ENCODE results near the gene CYB561D1.

- TF ChIP-seq CTCF (conservative IDR thresholded peaks at IDR 0.05; ENCODE audit: low read depth, low read length) (no peak), EZH2 (IDR thresholded peaks at IDR 0.05; ENCODE audit: borderline replicate concordance, low read depth, low read length, poor library complexity, severe bottlenecking) (no peak)
Measured at GRCh38 chr1:109468903-109469302, 25.0 kb upstream of the CYB561D1 start.
